AG09309 (cell line): ENCODE results near the gene GAMT.

Experiments used
- DNase-seq: peaks from one replicate; pipeline ENCODE4 v3.0.0-alpha.2; 2010; ENCODE audit warnings: low read depth
- H3K4me3 ChIP-seq: 2 replicates; pipeline ENCODE4 v1.5.1; 2011; ENCODE audit warnings: mild to moderate bottlenecking, low read depth, low read length, moderate library complexity; ENCODE audit not compliant: control insufficient read depth
- CTCF ChIP-seq: IDR thresholded peaks from 2 replicates; pipeline ENCODE4 v1.5.1; 2011; ENCODE audit warnings: mild to moderate bottlenecking, low read depth, low read length, inconsistent platforms; ENCODE audit not compliant: insufficient read depth, control insufficient read depth; ENCODE audit errors: missing control alignments

GAMT gene

GRCh38 chr19:1411255-1412191 is 10.2 kb upstream of the GAMT start:
- TF ChIP-seq CTCF: no peak
- H3K4me3 ChIP-seq: no peak overlapping the region
- no peak for DNase-seq

GRCh38 chr19:1410789-1411188 is 9.4 kb upstream of the GAMT start:
- TF ChIP-seq CTCF: no peak
- H3K4me3 ChIP-seq: no peak overlapping the region
- no peak for DNase-seq

GRCh38 chr19:1410136-1410786 is 8.9 kb upstream of the GAMT start:
- TF ChIP-seq CTCF: no peak
- no peak overlapping the region for H3K4me3 ChIP-seq
- no peak for DNase-seq

- no peak for DNase-seq
- peak overlapping the region; percentile 90 for H3K4me3 ChIP-seq
- no peak for TF ChIP-seq CTCF
Measured at GRCh38 chr19:1409204-1410005, 8.1 kb upstream of the GAMT start.

GRCh38 chr19:1408300-1409203 is 7.2 kb upstream of the GAMT start:
- no peak for DNase-seq
- TF ChIP-seq CTCF: no peak
- H3K4me3 ChIP-seq: peak overlapping the region; percentile 90
